Epithelial cell of proximal tubule (primary cell): ENCODE measurements around the gene MPZL2. TPM values are rescaled to one million over a fixed set of nuclear protein-coding genes. Genes with fewer than 3 reads are reported as not detected.

Experiments
- DNase-seq: peaks from one replicate; pipeline ENCODE4 v3.0.0-alpha.2; 2011; ENCODE audit warnings: low read depth
- H3K4me3 ChIP-seq: 2 replicates; pipeline ENCODE4 v1.5.1; 2011; ENCODE audit warnings: low read depth, mild to moderate bottlenecking, low read length
- CTCF ChIP-seq: conservative IDR thresholded peaks from 2 replicates; pipeline ENCODE4 v1.5.1; 2012; ENCODE audit warnings: low read depth, mild to moderate bottlenecking, low read length
- total RNA-seq: library from RNA; depleted of rRNA; stranded (reverse); fragments of >200 nt; gene quantifications from 2 replicates; pipeline ENCODE4 v1.2.3, GENCODE V29; 2015

The MPZL2 gene
- total RNA-seq, 1 donor from 2014 or later: 19.9 TPM

GRCh38 chr11:118306556-118306955, 42.5 kb upstream of the MPZL2 start:
- TF ChIP-seq CTCF: no peak
- DNase-seq: no peak

DNA sequence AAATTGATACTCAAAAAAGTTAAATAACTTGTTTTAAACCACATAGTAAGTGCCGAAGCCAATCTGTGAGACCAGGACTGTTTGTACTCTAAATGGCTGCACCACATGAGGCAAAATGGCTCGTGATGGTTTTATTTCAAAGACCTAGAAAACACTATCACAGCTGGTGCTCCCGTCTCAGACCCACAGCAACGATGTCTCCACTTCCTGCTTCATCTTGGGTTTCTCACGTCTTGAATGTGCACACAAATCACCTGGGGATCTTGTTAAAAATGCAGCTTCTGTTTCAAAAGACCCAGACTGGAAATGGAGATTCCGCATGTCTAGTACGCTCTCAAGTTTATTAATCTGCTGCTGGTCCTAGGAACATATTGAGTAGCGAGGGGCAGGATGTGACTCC, 41.6 kb upstream of the MPZL2 start:
- DNase-seq: no peak
- TF ChIP-seq CTCF: no peak
- no peak overlapping the region for H3K4me3 ChIP-seq

More at GRCh38 chr11:118306556-118306955, 42.5 kb upstream of the MPZL2 start:
- no peak overlapping the region for H3K4me3 ChIP-seq

DNA sequence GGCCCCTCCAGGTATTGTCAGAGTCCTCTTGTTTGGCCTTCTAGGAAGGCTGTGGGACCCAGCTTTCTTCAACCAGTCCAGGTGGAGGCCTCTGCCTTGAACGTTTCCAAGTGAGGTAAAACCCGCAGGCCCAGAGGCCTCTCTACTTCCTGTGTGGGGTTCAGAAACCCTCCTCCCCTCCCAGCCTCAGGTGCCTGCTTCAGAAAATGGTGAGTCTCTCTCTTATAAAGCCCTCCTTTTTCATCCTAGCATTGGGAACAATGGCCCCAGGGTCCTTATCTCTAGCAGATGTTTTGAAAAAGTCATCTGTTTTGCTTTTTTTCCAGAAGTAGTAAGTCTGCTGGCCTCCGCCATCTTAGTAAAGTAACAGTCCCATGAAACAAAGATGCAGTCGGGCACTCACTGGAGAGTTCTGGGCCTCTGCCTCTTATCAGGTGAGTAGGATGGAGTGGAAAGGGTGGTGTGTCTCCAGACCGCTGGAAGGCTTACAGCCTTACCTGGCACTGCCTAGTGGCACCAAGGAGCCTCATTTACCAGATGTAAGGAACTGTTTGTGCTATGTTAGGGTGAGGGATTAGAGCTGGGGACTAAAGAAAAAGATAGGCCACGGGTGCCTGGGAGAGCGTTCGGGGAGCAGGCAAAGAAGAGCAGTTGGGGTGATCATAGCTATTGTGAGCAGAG, 40.6 kb upstream of the MPZL2 start, which contains the start of gene CD3E:
Gene CD3E, plus strand, starts transcription at position 163 of the 681 bp plus-strand sequence. Its CDS starts 223 bp downstream, at position 386.
- H3K4me3 ChIP-seq: no peak within 1 kb of the TSS
- TF ChIP-seq CTCF: no peak
- DNase-seq: no peak

DNA sequence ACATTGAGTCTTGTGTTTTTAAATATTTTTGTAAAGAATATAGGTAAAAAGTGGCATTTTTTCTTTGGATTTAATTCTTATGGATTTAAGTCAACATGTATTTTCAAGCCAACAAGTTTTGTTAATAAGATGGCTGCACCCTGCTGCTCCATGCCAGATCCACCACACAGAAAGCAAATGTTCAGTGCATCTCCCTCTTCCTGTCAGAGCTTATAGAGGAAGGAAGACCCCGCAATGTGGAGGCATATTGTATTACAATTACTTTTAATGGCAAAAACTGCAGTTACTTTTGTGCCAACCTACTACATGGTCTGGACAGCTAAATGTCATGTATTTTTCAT, 40.1 kb upstream of the MPZL2 start:
- no peak overlapping the region for H3K4me3 ChIP-seq
- TF ChIP-seq CTCF: no peak
- DNase-seq: no peak

DNA sequence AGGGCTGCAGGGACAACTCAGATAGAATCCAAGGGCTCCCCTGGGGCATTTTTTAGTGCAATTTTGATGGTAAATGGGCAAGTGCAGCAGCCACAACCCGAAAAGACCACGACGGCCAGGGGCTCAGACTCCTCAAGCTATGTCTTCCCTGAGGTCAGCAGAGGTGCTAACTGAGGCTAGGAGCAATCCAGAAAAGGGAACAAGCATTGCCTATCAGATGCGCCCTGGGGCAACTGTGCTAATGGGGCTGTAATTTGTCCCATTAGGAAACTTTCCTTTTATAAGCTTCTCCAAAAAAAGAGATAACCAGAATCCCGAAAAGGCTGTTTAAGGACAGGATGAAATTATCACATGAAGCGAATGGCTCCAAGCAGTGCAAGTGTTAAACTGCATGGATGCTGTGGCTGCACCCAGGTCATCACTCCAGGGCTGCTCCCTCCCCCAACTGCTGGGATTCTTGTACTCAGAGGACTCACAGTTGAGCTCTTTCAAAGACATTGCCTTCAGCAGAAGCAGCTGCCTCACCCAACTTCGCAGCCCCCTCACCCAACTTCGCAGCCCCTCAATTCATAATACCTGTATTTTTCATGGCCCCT, 37.6 kb upstream of the MPZL2 start:
- no peak for TF ChIP-seq CTCF
- no peak for DNase-seq
- H3K4me3 ChIP-seq: no peak overlapping the region

GRCh38 chr11:118295815-118296454, 31.8 kb upstream of the MPZL2 start:
- peak; percentile 70 for DNase-seq
- peak; percentile 79 for TF ChIP-seq CTCF
- no peak overlapping the region for H3K4me3 ChIP-seq
